ENCODE measurements around the gene BEND7. TPM values are rescaled to one million over a fixed set of nuclear protein-coding genes. Genes with fewer than 3 reads are reported as not detected.

The BEND7 gene
- total and polyA plus RNA-seq, 2 of the 8 experiments (the other 6 are each of a cell fraction or from before 2014, with no cell fraction given): 1.9 to 8.2 TPM

GRCh38 chr10:13516176-13516575 lies 12.6 kb downstream of the BEND7 start (continued):
- TF ChIP-seq ATF2 (IDR thresholded peaks at IDR 0.05; ENCODE audit: low read length) (no peak), HDAC6 (IDR thresholded peaks at IDR 0.05; ENCODE audit: low read depth, low read length) (no peak), EP300 (IDR thresholded peaks at IDR 0.05; ENCODE audit: borderline replicate concordance in 1 of 2, low read depth in 2 of 2, low read length in 2 of 2) (no peak), CHD7 (IDR thresholded peaks at IDR 0.05; ENCODE audit: insufficient replicate concordance, low read length) (no peak), SIX5 (IDR thresholded peaks at IDR 0.05; ENCODE audit: low read depth, low read length) (no peak)
